Activated CD8-positive, alpha-beta memory T cell treated with anti-CD3 and anti-CD28 coated beads, Interleukin-2, amount 50 U/mL, for 4 hours (primary cell): ENCODE measurements around the gene NPIPB8.
"Not testable (repeated sequence)": the region's sequence is repeated elsewhere in the genome, so short reads cannot be mapped to it uniquely, and the experiment has no call there.

Source experiments
- DNase-seq: peaks from one replicate; pipeline ENCODE4 v3.0.0-alpha.2; 2020

The NPIPB8 gene

DNA sequence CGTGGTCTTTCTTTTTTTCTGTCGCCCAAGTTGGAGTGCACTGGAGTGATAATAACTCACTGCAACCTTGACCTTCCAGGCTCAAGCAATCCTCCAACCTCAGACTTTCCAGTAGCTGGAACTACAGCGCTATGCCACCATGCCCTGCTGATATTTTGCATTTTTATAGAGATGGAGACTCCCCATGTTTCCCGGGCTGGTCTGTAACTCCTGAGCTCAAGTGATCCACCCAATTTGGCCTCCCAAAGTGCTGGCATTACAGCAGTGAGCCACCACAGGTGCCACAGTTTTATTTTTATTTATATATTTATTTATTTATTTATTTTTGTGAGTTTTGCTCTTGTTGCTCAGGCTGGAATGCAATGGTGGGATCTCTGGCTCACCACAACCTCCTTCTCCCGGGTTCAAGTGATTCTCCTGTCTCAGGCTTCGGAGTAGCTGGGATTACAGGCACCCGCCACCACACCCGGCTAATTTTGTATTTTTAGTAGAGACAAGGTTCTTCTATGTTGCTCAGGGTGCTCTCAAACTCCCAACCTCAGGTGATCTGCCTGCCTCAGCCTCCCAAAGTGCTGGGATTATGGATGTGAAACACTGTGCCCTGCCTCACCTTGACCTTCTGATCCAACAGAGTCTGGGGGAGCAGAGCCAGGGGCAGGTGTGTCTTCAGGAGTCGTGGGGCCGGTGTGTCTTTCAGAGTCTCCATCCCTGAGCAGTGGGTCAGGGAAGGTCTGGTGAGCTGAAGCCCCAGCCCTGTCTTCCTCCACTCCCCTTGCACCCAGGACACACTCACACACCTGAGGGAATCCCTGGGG, 30.0 kb upstream of the NPIPB8 start:
- not testable (repeated sequence) for DNase-seq

DNA sequence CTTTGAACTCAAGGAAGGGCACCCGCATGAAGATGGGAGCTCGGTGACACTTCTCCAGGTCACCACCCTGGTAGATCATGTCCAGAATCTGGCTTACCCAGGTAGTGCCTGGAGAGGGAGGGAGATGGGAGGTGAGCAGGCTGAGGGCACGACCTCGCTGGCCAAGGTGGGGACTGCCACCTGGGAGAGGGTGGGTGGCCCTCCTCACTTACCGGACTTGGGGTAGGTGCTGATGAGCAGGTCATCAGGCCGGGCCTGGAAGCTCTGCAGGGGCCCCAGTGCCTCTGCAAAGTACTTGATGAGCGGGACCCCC, 29.4 kb upstream of the NPIPB8 start:
- DNase-seq, result not testable (repeated sequence)

DNA sequence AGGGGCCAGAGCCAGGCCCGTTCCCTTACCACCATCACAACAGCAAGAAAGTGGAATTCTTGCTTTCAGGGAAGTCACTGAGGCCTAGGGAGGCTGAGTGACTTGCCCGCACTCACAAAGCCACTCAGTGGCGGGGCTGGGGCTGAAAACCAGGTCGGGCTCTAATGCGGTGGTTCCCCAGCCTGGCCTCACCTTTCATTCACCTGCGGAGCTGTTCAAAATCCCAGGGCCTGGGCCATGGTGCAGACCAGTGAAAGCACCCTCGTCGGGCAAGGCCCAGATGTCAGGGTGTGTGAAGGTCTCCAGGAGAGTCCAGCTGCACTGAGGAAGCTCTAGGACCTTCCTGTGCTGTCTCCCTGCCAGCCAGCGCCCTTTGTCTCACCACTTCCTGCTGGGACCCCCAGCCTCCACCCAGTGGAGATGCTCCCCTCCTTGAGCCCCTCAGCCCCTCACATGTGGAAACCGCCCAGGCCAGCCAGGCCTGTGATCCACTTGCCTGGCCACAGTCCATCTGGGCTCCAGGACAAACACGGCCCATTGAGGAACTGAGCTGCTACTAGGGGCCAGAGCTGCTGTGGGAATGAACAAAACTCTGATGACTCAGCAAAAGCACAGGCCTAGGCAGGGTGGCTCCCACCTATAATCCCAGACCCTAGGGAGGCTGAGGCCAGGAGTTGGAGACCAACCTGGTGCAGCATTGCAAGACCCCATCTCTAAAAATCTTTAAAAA, 28.8 kb upstream of the NPIPB8 start:
- DNase-seq, result not testable (repeated sequence)

DNA sequence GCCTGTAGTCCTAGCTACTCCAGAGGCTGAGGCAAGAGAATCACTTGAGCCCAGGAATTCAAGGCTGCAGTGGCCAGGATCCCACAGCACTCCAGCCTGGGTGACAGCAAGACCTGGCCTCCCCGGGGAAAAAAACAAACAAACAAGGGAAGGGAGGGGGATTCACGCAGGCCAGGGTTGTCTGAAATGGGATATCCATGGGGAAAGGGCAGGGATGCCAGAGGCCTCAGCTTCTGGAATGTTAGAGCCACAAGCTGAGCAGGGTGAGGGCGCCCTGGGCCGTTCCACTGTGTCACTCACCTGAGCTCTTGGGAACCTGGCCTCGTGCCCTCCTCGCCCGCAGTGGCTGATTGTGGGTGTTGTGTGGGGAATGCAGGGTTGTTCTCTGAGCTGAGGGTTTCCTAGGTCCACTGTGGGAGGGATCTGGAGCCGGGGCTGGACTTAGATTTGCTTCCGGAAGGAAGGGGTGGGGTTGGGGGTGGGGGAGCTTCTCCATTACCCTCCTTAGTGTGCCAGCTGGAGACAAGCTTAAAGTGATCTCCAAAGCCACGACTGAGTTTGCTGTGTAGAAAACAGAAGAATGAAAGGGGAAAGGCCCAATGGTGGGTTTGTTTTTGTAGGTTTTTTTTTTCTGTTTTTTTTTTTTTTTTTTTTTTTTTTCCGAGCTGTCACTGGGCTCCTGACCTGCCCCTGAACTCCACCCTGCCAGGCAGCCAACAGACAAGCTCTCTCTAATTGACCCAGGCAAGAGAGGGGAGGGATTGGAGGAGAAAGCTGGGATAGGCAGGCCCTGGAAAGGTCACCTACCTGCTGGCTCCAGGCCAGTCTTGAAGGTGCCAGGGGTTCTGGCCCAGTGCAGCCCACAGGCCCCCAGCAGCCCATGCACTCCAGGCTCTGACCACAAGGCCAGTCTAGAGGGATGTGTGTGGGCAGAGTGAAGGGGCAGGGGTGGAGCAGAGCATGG, 28.0 kb upstream of the NPIPB8 start, which contains the start of gene SULT1A1:
TSS of gene SULT1A1 (minus strand) at position 414 of the 964 bp plus-strand sequence. CDS start 1,189 bp downstream, outside the sequence.
- no peak for DNase-seq

DNA sequence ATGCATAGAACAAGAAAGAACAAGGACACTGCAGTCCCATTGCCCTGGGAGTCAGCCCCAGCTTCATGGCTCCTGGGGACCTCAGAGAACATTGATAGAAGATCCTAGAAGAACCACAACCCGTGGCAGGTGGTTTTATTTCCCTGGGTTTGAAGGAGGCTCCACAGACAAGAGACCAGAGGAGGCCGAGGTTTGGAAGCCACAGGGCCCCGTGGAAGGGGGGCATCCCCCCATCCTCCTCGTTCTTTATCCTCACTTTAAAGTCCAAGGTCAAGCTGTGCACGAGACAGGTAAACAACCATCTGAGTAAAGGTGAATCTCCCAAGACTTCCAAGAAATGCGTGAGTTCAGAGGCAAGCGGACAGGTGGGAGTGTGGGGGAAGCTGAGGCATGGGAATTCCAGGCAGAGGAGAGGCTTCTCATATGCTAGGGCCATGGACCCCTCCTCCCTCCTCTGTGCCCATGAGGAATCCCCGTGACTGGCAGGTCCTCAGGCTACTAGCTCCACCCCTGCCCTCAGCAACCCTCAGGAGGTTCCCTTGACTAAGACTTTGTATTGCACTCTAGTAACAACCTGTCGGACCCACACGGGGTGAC, 27.2 kb upstream of the NPIPB8 start:
- DNase-seq, result no peak

DNA sequence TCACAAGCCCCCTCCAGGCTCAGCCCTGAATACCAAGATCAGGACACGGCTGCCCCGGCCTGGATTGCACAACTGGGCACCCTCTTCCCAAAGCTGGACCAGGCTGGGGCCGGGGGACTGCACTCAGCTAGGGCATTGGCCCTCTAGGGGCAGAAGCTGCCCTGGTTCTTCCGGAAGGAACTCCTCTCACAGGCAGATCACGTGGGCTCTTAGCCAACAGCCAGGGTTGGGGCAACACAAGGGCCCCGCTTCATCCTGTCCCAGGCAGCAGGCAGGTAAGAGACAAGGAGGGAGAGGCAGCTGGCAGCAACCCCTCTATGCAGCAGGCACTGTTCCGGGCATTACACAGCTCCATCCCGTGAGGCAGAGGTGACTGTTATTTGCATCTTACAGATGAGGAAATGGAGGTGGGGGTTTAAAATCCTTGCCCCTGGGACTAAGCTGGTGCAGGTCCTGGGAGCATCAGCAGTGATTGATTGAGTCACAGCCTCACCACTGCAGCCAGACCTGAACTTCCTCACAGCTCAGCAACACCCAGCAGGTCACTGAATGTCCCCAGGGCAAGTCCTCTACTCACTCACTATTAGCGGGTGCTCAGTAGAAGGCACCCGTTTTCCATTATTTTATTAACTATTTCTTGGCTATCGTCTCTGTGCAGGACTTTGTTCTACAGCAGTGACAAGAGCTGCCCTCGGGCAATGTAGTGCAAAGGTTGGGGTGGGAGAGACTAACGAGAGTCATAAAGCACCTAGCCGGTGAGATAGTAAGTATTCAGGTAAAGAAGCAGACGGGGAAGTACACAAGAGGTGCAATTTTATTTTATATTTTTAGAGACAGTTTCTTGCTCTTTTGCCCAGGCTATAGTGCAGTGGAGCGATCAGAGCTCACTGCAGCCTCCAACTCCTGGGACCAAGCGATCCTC, 25.2 kb upstream of the NPIPB8 start:
- DNase-seq, result not testable (repeated sequence)

DNA sequence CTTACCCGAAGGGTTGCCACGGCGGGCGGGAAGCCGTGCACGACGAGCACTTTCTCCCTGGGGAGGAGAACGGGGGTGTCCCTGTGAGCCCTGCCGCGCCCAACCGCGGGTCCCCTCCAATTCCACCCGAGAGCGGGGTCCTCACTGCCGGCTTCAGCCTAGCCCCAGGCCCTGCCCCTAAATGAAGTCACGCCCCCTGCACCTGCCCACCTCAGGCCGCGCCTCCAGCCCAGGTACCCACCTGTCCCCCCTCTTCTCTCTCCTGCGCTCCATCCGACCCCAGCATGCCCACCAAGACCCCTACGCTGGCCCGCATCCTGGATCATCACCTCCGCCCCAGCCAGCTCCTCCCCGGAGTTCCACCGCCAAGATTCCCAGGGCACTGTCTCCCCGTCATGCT, 24.0 kb upstream of the NPIPB8 start:
- DNase-seq, result not testable (repeated sequence)

DNA sequence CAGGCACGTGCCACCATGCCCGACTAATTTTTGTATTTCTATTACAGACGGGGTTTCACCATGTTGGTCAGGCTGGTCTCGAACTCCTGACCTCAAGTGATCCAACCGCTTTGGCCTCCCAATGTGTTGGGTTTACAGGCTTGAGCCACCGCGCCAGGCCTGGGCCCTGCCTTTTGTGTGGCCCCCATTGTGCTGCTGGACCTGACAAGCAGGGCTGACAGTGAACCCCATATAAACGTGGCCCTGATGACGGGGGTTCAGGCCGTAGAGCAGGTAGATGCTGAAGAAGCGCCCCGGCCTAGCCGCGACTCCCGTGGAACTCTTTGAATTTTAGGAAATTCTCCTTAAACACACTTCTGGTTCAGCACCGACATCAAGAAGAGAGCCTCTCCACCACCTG, 23.3 kb upstream of the NPIPB8 start:
- not testable (repeated sequence) for DNase-seq

DNA sequence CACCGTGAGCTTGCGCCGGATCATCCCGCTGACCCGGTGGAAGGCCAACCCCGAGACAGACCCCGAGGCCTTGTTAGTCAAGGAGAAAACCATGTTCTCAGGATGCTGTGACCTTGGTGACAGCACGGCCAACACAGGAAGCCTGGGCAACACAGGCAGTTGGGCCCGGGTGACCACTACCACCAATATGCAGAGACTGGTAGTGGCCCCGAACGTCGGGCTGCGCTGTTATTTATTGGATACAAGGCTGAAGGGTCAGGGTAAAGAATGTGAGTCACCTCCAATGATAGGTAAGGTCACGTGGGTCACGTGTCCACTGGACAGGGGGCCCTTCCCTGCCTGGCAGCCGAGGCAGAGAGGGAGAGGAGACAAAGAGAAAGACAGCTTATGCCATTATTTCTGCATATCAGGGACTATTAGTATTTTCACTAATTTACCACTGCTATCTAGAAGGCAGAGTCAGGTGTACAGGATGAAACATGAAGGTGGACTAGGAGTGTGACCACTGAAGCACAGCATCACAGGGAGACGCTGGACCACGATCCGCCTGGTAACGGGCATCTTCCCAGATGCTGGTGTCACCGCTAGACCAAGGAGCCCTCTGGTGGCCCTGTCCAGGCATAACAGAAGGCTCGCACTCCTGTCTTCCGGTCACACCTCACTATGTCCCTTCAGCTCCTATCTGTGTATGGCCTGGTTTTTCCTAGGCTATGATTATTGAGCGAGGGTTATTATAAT, 22.2 kb upstream of the NPIPB8 start:
- not testable (repeated sequence) for DNase-seq

DNA sequence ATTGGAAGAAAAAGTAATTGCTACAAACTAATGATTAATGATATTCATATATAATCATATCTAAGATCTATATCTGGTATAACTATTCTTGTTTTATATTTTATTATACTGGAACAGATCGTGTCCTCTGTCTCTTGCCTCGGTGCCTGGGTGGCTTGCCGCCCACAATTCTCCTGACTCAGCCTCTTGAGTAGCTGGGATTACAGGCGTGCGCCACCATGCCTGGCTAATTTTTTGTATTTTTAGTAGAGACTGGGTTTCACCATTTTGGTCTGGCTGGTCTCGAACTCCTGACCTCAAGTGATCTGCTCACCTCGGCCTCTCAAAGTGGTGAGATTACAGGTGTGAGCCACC, 21.7 kb upstream of the NPIPB8 start:
- DNase-seq, result not testable (repeated sequence)

DNA sequence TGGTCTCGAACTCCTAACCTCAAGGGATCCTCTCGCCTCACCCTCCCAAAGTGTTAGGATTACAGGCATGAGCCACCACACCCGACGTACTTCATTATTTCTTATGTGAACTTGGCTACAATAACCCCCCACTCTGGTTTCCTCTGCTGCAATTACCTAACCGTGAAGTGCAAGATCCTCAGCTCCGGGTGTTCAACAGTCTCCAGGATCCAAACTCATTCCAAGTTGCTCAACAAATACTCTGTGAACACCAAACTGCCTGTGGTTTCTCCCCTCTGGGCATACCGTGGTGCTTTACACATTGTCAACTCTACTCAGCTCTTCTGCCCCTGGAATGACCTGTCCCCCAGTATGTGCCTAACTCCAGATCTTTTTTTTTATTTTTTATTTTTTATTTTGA, 21.2 kb upstream of the NPIPB8 start:
- DNase-seq, result no peak

DNA sequence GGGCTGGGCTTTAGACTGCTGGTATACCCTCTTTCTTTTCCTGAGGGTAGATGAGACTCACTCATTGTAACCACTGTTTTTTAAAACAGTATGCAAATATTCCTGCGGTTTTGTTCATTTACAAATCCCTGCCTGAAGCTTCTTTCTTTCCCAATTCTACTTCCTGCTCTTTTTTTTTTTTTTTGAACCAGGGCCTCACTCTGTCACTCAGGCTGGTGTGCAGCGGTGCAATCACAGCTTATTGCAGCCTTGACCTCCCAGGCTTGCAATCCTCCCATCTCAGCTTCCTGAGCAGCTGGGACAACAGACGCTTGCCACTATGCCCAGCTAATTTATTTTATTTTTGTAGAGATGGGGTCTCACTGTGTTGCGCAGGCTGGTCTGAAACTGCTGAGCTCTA, 20.0 kb upstream of the NPIPB8 start:
- DNase-seq, result no peak

DNA sequence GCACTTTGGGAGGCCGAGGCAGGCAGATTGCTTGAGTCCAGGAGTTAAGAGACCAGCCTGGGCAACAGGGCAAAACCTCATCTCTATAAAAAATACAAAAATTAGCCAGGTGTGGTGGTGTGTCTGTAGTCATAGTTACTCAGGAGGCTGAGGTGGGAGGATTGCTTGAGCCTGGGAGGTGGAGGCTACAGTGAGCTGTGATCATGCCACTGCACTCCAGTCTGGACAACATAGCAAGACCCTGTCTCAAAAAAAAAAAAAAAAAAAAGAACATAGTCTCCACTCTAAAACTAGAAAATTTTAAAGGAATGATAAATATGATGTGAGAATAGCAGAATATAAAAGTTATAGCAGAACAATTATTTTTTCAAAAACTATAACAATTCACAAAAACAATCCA, 17.5 kb upstream of the NPIPB8 start:
- not testable (repeated sequence) for DNase-seq

DNA sequence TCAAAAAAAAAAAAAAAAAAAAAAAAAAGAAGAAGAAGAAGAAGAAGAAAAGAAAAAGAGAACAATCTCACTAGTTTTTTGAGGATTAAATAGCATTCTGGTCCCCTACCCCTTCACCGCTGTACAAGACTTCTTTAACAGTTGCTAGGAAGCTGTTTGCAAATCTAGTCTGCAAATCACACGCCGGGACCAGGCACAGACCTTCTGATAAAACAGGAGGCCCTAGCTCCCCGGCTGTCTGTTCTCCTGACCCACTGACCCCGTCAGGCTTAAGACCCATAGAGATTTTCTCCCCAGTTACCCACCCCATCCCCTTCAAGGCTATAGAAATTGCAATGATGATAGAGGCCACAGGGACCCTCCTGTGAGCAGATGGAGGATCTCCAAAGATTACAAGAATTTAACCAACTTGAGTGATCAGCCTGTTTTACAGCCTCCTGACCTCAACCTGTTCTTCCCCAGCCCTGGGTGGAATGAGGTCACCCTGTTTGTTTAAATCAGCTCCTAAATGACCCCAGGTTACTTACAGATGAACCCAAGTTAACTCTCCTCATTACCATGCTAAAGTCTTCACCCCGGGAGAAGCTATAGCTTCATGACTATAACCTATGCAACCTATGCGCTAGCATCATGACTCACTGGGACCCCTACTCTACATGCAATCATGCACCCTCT, 16.2 kb upstream of the NPIPB8 start:
- no peak for DNase-seq

DNA sequence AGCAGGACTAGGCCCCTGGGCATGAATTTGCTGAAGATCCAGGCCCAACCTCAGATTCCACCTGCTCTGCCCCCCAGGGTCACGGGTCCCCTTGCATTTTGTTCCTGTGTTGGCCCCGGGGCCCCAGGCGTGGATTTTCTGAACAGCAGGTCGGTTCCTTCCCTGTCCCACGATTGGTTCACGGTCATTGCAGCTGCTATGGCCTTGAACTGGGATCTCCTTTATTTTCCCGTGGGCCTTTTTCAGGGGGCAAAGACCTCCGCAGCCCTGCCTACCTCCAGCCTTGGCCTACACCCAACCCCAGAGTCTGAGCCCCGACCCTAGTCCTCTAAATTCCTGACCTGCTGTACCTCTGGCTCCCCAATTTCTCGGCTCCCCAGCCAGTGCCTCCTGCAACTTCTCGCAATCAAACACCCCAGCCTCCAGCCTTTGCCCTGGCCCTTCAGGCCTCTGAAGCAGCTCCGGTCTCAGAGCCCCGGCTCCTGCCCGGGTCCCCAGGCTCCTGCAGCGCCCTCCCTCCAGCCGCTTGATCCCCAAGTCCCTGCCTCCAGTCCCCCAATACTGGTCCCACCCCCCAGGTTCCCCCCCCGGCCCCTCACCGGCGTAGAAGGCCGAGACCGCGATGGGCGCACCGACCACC, 15.2 kb upstream of the NPIPB8 start:
- not testable (repeated sequence) for DNase-seq

DNA sequence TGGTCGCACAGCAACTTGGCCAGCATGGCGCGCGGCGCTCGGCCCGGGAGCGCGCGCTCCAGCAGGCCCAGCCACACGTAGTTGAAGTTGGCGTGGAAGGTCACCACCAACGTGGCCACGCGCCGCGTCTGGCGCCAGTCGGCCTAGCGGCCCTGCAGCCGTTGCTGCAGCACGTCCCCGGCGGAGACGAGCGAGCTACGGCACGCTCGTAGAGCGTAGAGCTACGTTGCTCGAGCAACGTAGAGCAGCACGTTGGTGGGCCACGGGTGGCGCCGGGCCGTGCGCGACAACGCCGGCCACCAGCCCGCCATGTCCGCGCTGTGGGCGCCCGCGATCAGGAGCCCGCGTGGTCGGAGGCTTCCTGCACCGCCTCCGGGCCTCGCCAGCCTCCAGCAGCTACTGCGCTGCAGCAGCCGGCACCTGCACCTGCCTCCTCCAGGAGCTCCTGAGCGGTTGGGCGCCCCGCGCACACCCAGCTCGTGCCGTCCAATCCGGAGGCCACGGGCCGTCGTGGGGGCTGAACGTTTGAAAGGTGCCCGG, 14.6 kb upstream of the NPIPB8 start:
- DNase-seq, result peak; percentile 63

DNA sequence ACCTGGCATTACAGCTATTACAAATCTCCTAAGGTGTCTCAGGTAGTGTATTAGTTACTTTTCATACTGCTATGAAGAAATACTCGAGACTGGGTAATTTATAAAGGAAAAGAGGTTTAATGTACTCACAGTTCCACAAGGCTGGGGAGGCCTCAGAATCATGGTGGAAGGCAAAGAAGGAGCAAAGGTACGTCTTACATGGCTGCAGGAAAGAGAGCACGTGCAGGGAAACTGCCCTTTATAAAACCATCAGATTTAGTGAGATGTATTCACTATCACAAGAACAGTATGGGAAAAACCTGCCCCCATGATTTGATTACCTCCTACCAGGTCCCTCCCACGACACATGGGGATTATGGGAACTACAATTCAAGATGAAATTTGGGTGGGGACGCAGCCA, 7.0 kb upstream of the NPIPB8 start:
- not testable (repeated sequence) for DNase-seq

DNA sequence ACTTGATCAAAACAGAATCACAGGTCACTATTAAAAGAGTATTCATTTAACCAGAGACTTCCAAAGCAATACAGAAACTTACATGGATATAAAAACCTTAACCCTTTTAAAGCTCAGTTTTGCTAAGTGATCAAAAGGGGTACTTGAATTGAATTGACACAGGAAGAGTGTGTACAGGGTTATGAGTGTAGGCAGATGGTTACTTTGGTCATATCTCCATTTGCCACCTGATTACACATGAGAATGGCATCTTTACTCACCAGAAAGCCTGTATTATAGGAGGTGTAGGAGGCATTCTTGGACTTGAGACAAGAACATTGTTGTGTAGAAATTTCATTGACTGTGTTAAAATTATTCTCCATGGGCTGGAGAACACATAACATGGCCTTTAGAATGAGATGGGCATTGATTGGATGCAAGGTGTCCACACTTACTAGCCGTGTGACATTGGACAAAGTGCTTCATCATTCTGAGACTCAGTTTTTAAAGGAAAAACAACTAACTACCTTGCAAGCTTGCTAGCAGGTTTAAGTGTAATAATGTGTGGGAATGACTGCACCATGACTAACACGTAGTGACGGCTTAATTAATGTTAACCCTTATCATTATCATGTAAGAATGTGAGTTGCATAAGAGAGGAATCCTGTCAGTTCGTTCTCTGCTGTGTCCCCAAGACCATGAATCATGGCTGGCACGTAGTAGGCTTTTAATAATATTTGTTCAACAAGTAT, 1.6 kb upstream of the NPIPB8 start:
- not testable (repeated sequence) for DNase-seq

DNA sequence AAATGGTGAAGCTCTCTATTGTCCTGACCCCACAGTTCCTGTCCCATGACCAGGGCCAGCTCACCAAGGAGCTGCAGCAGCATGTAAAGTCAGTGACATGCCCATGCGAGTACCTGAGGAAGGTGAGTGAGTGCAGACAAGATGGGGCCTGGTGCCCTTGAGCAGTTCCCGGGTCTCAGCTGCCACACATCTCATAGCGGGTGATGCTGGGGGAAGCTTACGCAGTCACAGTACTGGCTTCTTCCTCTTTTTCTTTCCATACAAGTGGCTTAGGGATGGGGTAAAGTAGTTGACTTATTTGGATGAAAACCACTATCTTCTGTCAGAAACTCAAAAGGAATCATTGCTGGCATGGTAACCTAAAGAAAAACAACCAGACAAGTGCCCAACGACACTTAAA, 494 bp downstream of the NPIPB8 start:
- DNase-seq, result not testable (repeated sequence)
